Measurements from ENCODE around the gene TEDC2. TPM values are rescaled to one million over a fixed set of nuclear protein-coding genes. Genes with fewer than 3 reads are reported as not detected.

Gene TEDC2
- total RNA-seq, 2 donors from 2014 or later = 14.8 to 19.7 TPM

DNA sequence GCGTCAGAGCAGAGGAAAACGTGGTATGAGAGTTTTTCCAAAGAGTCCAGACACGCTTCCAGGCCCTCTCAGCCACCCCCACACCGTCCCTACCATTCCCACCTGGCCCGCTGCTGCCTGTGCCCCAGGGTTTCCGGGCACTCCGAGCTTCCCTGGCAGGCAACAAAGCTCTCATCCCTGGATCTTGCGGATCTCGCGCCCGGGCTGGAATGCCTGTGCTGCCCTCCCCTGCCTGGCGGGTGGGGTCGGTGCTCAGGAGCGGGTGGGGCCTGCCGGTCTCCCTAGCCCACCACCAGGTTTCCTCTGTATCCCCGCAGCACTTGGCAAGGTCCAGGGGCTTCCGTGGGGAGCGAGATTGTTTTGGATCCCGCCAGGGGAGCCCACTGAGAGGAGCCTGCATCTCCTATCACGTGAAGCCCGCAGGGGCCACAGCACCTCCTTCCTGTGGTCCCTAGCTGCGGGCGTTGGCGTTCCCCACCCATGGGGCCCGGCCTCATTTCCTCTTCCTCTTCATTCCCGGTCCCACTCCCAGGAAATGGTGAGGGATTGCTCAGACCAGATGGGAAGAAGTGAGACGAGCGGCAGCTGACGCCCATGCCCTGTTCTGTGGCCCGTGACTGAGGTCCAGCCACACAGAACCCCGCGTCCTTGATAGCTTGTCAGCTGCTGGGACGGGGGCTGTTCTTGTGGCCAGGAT, 26.1 kb downstream of the TEDC2 start:
- H3K27ac Mint-ChIP-seq = no peak overlapping the region
- ATAC-seq (replicated peaks) = no peak
- no peaks in the 10 kb centered on the region for H3K36me3 Mint-ChIP-seq (ENCODE audit: low read depth)
- H3K27me3 Mint-ChIP-seq = no peaks in the 10 kb centered on the region
- no peaks in the 10 kb centered on the region for H3K9me3 Mint-ChIP-seq
- no peak overlapping the region for H3K4me3 Mint-ChIP-seq
- peaks cover 17% of the 10 kb centered on the region for H3K4me1 Mint-ChIP-seq

DNA sequence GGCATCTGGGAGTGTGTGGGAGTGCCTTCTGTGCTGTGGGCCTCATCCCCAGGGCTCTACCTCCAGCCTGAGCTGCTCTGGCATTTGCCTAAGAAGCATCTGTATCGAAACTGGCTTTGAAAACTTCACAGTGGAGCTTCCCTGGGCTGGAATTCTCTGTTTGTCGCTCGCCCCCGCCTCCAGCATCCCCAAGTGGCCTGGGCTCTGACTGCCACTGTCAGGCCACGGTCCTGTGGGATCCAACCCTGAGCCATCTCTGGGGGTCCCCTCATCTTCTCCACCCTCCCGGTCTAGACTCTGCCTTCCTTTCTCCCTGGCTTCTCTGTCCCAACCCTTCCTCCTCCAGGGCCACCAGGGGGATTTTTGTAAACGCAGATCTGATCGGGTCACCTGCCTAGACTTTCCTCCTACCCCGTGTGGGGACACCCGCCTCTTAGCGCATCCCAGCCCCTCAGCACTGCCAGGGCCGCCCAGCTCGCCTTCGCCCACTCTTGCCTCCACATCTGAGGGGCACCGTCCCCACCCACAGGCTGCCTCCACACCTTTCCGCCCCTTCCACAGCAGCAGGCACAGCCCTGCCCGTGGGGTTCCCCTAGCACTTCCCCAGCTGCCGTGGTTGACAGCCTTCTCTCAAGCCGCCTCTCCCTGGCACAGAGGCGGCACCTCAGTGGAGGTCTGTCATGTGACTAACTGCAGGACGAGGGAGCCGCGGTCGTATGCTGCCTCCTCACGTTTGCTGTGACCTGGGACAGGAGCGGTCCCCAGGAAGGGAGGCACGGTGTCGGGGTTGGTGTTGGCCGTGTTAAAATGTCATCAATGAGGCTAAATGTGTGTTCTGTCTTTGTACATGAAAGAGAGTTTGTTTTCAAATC, 27.0 kb downstream of the TEDC2 start:
- no peaks in the 10 kb centered on the region for H3K9me3 Mint-ChIP-seq
- peak; percentile 99 for ATAC-seq (replicated peaks)
- peak overlapping the region; percentile 76 for H3K4me3 Mint-ChIP-seq

DNA sequence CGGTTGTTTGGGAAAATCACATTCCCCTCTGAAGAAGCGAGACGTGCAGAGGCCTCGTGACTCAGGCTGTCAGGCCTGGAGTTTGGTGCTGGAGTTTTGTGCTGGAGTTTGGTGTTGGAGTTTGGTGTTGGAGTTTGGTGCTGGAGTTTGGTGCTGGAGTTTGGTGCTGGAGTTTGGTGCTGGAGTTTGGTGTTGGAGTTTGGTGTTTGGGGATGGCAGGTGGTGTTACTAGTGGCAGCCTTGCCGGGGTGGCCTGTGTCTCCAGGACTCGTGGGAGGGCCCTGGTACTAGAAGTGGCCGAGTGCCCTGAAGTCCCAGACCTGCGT, 27.6 kb downstream of the TEDC2 start:
- no peaks in the 10 kb centered on the region for H3K27me3 Mint-ChIP-seq
- peak overlapping the region; percentile 76 for H3K4me3 Mint-ChIP-seq
- ATAC-seq (replicated peaks) = no peak
- no peaks in the 10 kb centered on the region for H3K36me3 Mint-ChIP-seq (ENCODE audit: low read depth)
- no peaks in the 10 kb centered on the region for H3K9me3 Mint-ChIP-seq
- H3K27ac Mint-ChIP-seq = peak overlapping the region; percentile 89
- peaks cover 17% of the 10 kb centered on the region for H3K4me1 Mint-ChIP-seq

More for the DNA sequence above, 27.0 kb downstream of the TEDC2 start:
- Mint-ChIP-seq H3K27me3 (no peaks in the 10 kb centered on the region), H3K4me1 (peaks cover 17% of the 10 kb centered on the region), H3K36me3 (ENCODE audit: low read depth) (no peaks in the 10 kb centered on the region), H3K27ac (peak overlapping the region; percentile 89)

DNA sequence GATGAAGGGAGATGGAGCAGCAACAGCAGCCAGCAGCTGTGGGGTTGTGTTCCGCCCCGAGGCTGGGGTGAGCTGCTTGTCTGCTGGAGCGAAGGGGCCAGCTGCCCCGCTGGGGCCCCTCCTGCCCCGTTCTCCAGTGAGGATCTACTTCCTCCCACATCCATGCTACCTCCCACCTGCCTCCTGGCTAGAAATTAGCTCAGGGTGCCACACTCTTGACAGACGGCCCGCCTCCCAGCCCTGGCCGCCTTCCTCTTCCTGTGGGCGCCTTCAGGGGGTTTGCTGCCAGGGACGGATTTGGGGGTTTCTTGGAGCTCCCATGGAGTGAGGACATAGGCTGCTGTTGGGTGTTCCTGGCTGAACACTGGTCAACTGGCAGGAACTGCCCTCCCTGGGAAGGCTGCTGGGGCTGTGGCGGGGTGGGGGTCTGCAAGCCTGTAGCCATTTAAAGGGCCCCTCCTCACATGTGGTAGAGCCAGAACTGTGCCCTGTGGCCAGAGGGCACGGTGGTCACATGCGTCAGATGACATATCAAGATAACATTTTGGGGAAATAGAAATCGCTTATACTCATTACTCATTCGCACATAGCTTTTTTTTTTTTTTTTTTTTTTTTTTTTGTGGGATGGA, 28.1 kb downstream of the TEDC2 start:
- H3K9me3 Mint-ChIP-seq = no peaks in the 10 kb centered on the region
- H3K4me3 Mint-ChIP-seq = peak overlapping the region; percentile 76
- H3K36me3 Mint-ChIP-seq (ENCODE audit: low read depth) = no peaks in the 10 kb centered on the region
- no peak overlapping the region for H3K27ac Mint-ChIP-seq
- ATAC-seq (replicated peaks) = no peak
- H3K27me3 Mint-ChIP-seq = no peaks in the 10 kb centered on the region
- H3K4me1 Mint-ChIP-seq = peaks cover 17% of the 10 kb centered on the region

DNA sequence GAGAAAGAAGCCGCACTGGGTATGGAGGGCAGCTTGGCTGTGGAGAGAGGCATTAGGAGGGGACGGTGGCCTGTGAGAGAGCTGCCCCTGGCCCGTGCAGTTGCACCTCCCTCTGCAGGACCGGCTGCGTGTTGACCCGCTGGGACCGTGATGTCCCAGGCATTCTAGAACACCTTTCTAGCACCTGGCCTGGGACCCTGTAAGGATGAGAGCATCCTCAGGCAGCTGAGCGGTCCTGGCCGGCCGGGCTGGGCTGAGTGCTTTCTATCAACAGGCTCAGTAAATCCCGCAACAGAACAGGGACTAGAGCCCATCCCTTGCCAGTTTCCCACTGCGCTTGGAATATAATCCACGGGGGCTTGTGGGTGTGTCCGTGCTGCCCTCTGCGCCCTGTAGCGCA, 29.7 kb downstream of the TEDC2 start:
- no peak overlapping the region for H3K4me3 Mint-ChIP-seq
- H3K27me3 Mint-ChIP-seq = no peaks in the 10 kb centered on the region
- ATAC-seq (replicated peaks) = no peak
- H3K36me3 Mint-ChIP-seq (ENCODE audit: low read depth) = no peaks in the 10 kb centered on the region
- no peaks in the 10 kb centered on the region for H3K9me3 Mint-ChIP-seq
- peaks cover 13% of the 10 kb centered on the region for H3K4me1 Mint-ChIP-seq
- H3K27ac Mint-ChIP-seq = no peak overlapping the region

DNA sequence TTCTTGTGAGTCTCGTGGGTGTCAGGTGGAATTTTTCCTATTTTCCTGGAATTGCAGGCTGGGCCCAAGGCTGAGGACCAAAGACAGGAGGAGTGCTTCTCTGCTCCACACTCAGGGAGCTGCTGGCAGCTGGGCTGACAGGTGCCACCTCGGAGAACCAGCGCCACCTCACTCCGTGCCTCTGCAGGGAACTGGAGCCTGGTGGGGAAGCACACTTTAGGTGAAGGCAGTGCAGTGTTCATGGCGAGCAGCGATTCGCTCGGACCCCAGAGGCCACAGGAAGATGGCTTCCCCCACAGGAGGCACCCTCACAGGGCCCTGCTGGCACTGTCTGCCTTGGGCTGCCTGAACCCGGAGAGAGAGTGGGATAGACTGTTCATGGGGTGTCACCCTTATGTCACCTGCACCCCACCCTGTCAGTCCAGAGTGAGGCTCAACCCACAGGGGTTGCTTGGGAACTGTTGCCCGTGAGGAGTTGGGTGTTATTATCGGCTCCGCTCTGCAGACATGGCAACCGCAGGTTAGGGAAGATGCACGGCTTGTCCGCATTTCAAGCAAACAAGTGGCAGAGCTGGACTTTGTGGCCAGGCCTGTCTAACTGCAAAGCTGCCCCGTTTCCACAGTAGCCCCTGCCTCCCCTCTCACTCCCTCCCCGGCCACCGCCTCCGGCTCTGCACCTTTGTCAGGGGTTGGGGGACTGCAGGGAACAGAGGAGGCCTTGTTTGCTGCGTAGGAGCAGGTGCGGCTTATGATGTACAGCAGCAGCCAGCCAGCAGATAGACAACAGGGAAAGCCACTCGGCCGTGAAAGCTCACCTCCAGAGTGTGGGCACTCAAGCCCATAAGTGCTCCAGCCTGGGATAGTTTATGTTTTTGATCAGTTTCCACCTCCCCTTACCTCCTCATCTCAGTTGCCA, 30.5 kb downstream of the TEDC2 start:
- Mint-ChIP-seq H3K4me3 (no peak overlapping the region), H3K9me3 (no peaks in the 10 kb centered on the region), H3K27me3 (no peaks in the 10 kb centered on the region), H3K27ac (no peak overlapping the region), H3K4me1 (peaks cover 12% of the 10 kb centered on the region), H3K36me3 (ENCODE audit: low read depth) (no peaks in the 10 kb centered on the region)
- no peak for ATAC-seq (replicated peaks)

DNA sequence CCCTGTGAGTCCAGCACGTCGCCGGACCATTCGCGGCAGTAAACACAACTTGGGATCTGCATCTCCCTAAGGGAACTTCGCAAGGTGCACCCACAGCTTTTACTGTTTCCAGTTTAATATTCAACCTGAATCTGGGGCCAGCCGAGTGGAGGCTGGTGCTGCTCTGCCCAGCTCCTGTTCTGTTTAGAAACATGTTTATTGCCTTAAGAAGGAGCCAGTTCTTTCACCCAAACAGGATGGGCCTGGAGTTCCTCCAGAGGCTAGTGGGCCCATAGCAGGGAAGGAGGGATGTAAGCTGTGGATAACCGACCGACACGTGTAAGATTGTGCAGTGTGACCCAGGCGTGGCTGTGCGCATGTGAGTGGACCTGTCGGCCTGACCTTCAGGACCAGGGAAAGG, 32.4 kb downstream of the TEDC2 start:
- H3K9me3 Mint-ChIP-seq = no peaks in the 10 kb centered on the region
- H3K4me3 Mint-ChIP-seq = no peak overlapping the region
- peaks cover 4% of the 10 kb centered on the region for H3K4me1 Mint-ChIP-seq
- H3K36me3 Mint-ChIP-seq (ENCODE audit: low read depth) = peaks cover 1% of the 10 kb centered on the region
- H3K27ac Mint-ChIP-seq = no peak overlapping the region
- ATAC-seq (replicated peaks) = no peak
- no peaks in the 10 kb centered on the region for H3K27me3 Mint-ChIP-seq

DNA sequence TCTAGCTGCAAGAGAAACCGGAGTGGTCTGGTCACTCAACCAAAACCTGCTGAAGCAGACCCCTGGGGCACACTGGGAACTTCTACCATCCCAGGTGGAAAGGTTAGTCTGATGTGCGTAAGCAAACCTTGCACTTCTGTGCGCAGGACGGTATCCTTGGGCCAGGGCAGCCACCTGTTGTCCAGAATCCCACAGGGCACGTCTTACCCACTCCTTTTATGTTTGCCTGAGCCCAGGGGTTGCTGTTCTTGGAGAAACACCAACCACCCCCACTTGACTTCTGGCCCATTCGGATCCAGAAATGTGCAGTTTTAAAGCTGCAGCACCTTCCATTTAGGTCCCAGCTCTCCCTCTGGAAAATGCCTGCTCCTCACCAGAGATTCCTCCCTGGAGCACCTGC, 33.7 kb downstream of the TEDC2 start:
- Mint-ChIP-seq H3K9me3 (no peaks in the 10 kb centered on the region), H3K27me3 (no peaks in the 10 kb centered on the region), H3K4me1 (no peaks in the 10 kb centered on the region), H3K27ac (no peak overlapping the region), H3K36me3 (ENCODE audit: low read depth) (peaks cover 9% of the 10 kb centered on the region), H3K4me3 (no peak overlapping the region)
- ATAC-seq (replicated peaks) = no peak

DNA sequence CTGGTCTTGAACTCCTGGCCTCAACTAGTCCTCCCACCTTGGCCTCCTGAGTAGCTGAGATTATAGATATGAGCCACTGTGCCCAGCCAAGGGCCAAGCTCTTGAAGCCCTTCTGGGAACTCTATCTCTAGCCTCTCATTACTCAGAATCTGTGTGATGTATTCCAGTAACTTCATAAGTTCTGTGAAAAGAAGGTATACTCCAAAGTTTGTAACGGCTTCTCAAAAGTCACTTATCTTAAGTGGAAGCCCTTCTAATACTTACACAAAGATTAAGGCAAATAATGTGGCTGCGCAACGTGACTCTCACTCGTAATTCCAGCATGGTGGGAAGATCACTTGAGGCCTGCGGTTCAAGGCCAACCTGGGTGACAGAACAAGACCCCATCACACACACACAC, 34.7 kb downstream of the TEDC2 start:
- no peak for ATAC-seq (replicated peaks)
- Mint-ChIP-seq H3K4me3 (no peak overlapping the region), H3K9me3 (no peaks in the 10 kb centered on the region), H3K27ac (no peak overlapping the region), H3K27me3 (no peaks in the 10 kb centered on the region), H3K36me3 (ENCODE audit: low read depth) (peaks cover 9% of the 10 kb centered on the region), H3K4me1 (no peaks in the 10 kb centered on the region)

DNA sequence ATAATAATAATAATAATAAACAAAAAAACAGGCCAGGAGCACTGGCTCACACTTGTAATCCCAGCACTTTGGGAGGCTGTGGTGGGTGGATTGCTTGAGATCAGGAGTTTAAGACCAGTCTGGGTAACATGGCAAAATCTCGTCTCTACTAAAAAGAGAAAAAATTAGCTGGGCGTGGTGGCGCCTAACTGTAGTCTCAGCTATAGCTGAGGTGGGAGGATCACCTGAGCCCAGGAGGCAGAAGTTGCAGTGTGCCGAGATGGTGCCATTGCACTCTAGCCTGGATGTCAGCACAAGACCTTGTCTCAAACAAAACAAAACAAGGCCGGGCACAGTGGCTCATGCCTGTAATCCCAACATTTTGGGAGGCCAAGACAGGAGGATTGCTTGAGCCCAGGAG, 35.1 kb downstream of the TEDC2 start:
- no peak overlapping the region for H3K27ac Mint-ChIP-seq
- H3K36me3 Mint-ChIP-seq (ENCODE audit: low read depth) = peaks cover 9% of the 10 kb centered on the region
- no peak overlapping the region for H3K4me3 Mint-ChIP-seq
- no peaks in the 10 kb centered on the region for H3K9me3 Mint-ChIP-seq
- no peaks in the 10 kb centered on the region for H3K4me1 Mint-ChIP-seq
- ATAC-seq (replicated peaks) = no peak
- H3K27me3 Mint-ChIP-seq = no peaks in the 10 kb centered on the region

DNA sequence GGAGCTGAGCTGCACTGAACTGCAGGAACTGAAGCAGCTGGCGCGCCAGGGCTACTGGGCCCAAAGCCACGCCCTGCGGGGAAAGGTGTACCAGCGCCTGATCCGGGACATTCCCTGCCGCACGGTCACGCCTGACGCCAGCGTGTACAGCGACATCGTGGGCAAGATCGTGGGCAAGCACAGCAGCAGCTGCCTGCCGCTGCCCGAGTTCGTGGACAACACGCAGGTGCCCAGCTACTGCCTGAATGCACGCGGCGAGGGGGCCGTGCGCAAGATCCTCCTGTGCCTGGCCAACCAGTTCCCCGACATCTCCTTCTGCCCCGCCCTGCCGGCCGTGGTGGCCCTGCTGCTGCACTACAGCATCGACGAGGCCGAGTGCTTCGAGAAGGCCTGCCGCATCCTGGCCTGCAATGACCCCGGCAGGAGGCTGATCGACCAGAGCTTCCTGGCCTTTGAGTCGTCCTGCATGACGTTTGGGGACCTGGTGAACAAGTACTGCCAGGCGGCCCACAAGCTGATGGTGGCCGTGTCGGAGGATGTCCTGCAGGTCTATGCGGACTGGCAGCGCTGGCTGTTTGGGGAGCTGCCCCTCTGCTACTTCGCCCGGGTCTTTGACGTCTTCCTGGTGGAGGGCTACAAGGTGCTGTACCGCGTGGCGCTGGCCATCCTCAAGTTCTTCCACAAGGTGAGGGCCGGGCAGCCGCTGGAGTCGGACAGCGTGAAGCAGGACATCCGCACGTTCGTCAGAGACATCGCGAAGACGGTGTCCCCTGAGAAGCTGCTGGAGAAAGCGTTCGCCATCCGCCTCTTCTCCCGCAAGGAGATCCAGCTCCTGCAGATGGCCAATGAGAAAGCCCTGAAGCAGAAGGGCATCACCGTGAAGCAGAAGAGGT, 36.6 kb downstream of the TEDC2 start:
- H3K27me3 Mint-ChIP-seq = no peaks in the 10 kb centered on the region
- H3K27ac Mint-ChIP-seq = no peak overlapping the region
- H3K36me3 Mint-ChIP-seq (ENCODE audit: low read depth) = peaks cover 9% of the 10 kb centered on the region
- H3K4me3 Mint-ChIP-seq = no peak overlapping the region
- no peaks in the 10 kb centered on the region for H3K4me1 Mint-ChIP-seq
- no peak for ATAC-seq (replicated peaks)
- H3K9me3 Mint-ChIP-seq = no peaks in the 10 kb centered on the region

DNA sequence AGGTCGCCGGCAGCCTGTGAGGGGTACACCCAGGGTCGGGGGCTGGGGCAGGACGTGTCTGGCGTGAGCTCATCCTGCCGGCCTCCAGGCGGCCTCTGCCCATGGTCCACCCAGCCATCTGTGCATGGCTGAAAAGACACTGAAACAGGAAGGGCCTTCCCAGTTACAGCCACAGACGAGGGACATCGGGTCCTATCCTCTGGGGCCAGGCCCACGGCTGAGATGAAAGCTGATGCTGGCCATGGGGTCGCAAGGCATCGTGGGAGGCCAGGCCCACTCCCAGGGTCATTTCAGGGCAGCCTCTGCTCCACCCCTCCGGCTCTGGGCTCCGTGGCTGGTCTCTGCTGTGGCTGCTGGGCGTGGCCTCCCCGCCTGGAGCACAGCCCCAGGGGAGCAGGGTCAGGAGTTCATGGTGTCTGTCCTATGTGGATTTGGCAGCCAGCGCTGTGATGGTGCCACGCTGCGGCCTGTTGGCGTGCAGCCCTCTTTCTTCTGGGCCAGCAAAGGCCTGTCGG, 37.3 kb downstream of the TEDC2 start:
- H3K9me3 Mint-ChIP-seq = no peaks in the 10 kb centered on the region
- H3K4me1 Mint-ChIP-seq = no peaks in the 10 kb centered on the region
- H3K4me3 Mint-ChIP-seq = no peak overlapping the region
- ATAC-seq (replicated peaks) = no peak
- peaks cover 9% of the 10 kb centered on the region for H3K36me3 Mint-ChIP-seq (ENCODE audit: low read depth)
- H3K27me3 Mint-ChIP-seq = no peaks in the 10 kb centered on the region
- H3K27ac Mint-ChIP-seq = no peak overlapping the region

DNA sequence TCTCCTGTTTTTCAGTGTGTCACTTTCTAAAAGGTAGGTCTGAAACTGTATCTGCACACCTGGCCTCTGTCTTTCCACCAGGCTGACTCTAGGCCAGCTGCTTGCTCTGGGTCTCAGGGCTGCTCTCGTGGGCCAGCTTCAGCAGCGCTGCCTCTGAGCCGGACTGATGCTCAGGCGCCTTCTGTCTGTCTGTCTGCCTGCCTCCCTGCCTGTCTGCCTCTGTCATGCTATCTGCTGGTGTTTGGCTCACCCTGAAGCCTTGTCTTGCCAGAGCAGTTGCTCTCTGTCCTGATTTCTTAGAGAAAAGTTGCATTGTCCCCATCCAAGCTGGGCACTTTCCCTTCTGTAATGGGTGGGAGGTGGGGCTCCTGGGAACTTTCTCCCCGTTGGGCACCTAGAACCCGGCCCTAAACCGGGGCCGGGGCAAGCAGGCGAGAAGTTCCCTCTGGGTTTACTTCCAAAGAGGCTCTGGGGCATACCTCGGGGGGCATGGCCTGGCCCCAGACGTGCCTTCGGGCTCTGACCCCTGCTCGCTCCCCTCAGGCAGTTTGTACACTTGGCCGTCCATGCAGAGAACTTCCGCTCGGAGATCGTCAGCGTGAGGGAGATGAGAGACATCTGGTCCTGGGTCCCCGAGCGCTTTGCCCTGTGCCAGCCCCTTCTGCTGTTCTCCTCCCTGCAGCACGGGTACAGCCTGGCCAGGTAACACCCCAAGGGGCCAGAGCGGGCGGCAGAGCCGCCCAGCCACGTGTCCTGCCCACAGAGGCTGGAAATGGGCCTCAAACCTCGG, 38.0 kb downstream of the TEDC2 start:
- H3K4me3 Mint-ChIP-seq = no peak overlapping the region
- no peaks in the 10 kb centered on the region for H3K27me3 Mint-ChIP-seq
- no peaks in the 10 kb centered on the region for H3K9me3 Mint-ChIP-seq
- no peak for ATAC-seq (replicated peaks)
- peaks cover 9% of the 10 kb centered on the region for H3K36me3 Mint-ChIP-seq (ENCODE audit: low read depth)
- no peaks in the 10 kb centered on the region for H3K4me1 Mint-ChIP-seq
- H3K27ac Mint-ChIP-seq = no peak overlapping the region
